ENCODE data around the gene NFATC4.

NFATC4 gene

DNA sequence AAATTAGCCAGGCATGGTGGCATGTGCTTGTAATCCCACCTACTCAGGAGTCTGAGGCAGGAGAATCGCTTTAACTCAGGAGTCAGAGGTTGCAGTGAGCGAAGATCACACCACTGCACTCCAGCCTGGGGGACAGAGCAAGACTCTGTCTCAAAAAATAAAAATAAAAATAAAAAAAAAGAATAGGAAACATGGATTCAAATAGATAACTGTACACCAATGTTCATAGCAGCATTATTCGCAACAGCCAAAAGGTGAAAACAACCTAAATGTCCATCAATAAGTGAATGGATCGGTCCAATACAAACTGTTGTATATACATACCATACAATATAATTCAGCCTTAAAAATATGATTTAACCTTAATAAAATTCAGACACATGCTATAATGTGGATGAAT, 25.1 kb upstream of the NFATC4 start:
- TF ChIP-seq, protein P1, sequence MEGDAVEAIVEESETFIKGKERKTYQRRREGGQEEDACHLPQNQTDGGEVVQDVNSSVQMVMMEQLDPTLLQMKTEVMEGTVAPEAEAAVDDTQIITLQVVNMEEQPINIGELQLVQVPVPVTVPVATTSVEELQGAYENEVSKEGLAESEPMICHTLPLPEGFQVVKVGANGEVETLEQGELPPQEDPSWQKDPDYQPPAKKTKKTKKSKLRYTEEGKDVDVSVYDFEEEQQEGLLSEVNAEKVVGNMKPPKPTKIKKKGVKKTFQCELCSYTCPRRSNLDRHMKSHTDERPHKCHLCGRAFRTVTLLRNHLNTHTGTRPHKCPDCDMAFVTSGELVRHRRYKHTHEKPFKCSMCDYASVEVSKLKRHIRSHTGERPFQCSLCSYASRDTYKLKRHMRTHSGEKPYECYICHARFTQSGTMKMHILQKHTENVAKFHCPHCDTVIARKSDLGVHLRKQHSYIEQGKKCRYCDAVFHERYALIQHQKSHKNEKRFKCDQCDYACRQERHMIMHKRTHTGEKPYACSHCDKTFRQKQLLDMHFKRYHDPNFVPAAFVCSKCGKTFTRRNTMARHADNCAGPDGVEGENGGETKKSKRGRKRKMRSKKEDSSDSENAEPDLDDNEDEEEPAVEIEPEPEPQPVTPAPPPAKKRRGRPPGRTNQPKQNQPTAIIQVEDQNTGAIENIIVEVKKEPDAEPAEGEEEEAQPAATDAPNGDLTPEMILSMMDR (IDR thresholded peaks at IDR 0.05; ENCODE audit: insufficient read depth, low read length, missing control alignments): no peak
- POLR2A ChIA-PET: no interaction called here
- CTCF ChIA-PET: interaction anchor here (0.8 to 27.8 kb wide), 7 partner anchors 7 to 93 kb away, joined by 3 to 1633 read pairs (median 20); partner anchors contain the start of genes ADCY4, CBLN3, KHNYN and SDR39U1
- no peak for DNase-seq (ENCODE audit: low read depth, low spot score)
- no peak overlapping the region for H3K4me3 ChIP-seq (ENCODE audit: low read depth, low read length)

DNA sequence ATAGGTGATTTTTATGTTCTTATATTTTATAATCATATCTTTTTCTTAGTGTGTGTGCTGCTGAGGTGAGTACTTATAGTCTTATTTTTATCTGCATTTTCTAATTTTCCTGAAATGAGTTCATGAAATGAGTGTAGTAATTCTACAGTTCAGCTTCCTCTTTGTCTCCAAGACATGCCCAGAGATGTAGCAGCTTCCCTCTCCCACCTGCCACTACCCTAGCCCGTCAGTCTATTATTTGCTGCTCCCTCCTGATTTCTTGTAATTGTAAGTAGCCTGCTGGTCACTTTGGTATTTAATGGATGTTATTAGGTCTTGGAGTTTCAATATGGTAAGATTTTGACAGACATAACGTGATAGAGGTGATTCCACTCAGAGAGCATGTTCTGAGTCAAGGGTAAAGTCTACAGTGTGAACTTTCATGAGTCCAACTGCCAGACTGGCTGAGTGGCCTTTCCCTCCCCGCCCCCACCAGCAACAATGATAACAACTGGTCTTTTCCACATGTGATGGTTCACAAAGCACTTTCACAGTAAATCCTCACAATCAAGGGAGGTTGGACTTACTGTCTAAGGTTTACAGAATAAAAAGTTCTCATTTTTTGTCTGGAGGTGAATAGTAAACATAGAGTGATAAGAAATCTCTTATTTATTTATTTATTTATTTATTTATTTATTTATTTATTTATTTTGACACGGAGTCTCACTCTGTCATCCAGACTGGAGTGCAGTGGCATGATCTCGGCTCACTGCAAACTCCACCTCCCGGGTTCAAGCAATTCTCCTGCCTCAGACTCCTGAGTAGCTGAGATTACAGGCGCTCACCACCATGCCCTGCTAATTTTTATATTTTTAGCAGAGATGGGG, 24.0 kb upstream of the NFATC4 start:
- ChIA-PET CTCF (interaction anchor here (0.7 to 5.7 kb wide), 7 partner anchors 8 to 97 kb away, joined by 3 to 101 read pairs (median 5); partner anchors contain the start of genes ADCY4, CBLN3 and KHNYN), POLR2A (interaction anchor here (1.2 kb wide), 1 partner anchor 86 kb away, joined by 3 read pairs; the partner anchor contains the start of genes CBLN3 and KHNYN)
- H3K4me3 ChIP-seq (ENCODE audit: low read depth, low read length): no peak overlapping the region
- TF ChIP-seq, protein P1 (IDR thresholded peaks at IDR 0.05; ENCODE audit: insufficient read depth, low read length, missing control alignments): no peak
- DNase-seq (ENCODE audit: low read depth, low spot score): no peak

DNA sequence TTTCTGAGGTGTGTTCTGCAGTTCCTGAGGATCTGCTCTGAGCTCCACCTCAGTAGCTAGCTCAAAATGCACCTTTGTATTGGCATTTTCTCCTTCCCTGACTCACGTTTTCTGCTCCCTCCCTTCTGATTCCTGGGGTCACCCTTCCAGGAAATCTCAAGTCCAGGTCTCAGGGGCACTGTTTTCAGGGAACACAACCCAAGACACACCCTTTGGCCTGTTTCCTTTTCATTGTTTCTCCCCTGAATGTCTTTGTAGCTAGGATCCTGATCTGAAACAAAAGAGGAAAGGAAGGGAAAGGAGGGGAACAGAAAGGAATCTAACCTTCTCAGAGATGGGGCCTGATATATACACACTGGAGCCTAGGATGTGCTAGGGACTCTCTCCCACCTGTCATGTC, 20.9 kb upstream of the NFATC4 start:
- POLR2A ChIA-PET: no interaction called here

DNA sequence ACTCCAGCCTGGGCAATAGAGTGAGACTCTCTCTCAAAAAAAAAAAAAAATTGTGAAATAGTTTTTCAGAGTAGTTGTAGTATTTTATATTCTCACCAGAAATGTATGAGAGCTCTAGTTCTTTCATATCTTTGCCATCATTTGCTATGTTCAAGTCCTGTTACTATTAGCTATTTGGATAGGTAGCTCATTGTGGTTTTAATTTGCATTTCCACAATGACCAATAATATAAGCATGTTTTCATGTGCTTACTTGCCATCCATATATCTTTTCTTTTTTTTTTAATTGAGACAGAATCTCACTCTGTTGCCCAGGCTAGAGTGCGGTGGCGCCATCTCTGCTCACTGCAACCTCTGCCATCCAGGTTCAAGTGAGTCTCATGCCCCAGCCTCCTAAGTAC, 19.8 kb upstream of the NFATC4 start:
- no peak for DNase-seq (ENCODE audit: low read depth, low spot score)
- CTCF ChIA-PET: interaction anchor here (0.6 to 5.7 kb wide), 14 partner anchors 11 to 90 kb away, joined by 3 to 101 read pairs (median 4); partner anchors contain the start of genes ADCY4, CBLN3, CIDEB and KHNYN
- POLR2A ChIA-PET: no interaction called here

More for the DNA sequence above, 20.9 kb upstream of the NFATC4 start:
- CTCF ChIA-PET: interaction anchor here (0.8 to 5.7 kb wide), 13 partner anchors 11 to 90 kb away, joined by 3 to 101 read pairs (median 5); partner anchors contain the start of genes ADCY4, CBLN3, CIDEB and KHNYN
- no peak overlapping the region for H3K4me3 ChIP-seq (ENCODE audit: low read depth, low read length)
- TF ChIP-seq, protein P1 (IDR thresholded peaks at IDR 0.05; ENCODE audit: insufficient read depth, low read length, missing control alignments): no peak
- DNase-seq (ENCODE audit: low read depth, low spot score): no peak

DNA sequence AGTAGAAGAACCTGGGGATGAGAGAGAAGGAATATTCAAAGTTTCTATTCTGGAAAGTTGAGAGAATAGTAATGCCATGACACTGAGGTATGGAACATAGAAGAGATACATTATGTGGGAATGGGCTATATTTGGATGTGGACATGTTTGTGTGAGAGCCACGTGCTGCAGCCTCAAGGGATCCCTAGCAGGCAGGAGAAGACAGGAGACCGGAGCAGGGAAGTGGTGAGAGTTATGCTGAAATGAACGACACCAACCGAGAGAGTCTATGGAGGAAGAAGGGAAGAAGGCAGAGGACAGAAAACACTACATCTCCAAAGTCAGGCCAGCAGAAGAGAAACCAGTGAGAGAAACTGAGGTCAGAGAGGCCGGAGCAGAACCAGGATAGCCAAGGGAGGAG, 18.2 kb upstream of the NFATC4 start:
- ChIA-PET CTCF (interaction anchor here (0.7 to 3.9 kb wide), 5 partner anchors 11 to 86 kb away, joined by 3 to 31 read pairs (median 6); partner anchors contain the start of genes CBLN3 and KHNYN), POLR2A (no interaction called here)
- H3K4me3 ChIP-seq (ENCODE audit: low read depth, low read length): no peak overlapping the region
- TF ChIP-seq, protein P1 (IDR thresholded peaks at IDR 0.05; ENCODE audit: insufficient read depth, low read length, missing control alignments): no peak
- no peak for DNase-seq (ENCODE audit: low read depth, low spot score)

More for the DNA sequence above, 19.8 kb upstream of the NFATC4 start:
- TF ChIP-seq, protein P1 (IDR thresholded peaks at IDR 0.05; ENCODE audit: insufficient read depth, low read length, missing control alignments): no peak
- H3K4me3 ChIP-seq (ENCODE audit: low read depth, low read length): no peak overlapping the region

DNA sequence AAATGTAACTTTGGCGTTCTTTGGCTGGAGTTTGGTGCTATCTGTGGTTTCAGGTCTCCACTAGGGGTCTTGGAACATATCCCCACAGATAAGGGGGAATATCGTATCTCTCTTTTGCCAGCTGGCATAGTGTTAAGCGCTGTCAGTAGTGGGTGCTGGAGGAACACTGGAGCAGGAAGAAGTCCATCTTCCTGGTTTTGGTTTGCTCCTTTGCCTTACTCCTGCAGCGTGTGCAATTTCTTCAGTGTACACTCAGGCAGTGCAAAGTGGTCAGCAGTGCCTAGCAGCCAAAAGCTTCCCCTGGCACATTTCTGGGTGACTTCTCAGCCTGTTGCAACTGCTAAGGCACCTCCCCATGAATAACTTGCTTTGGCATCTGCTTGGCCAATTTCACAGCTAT, 16.5 kb upstream of the NFATC4 start:
- ChIA-PET CTCF (interaction anchor here (1.0 to 3.9 kb wide), 11 partner anchors 10 to 90 kb away, joined by 3 to 41 read pairs (median 5); partner anchors contain the start of genes ADCY4, CBLN3, KHNYN and NYNRIN), POLR2A (interaction anchor here (1.1 to 1.2 kb wide), 2 partner anchors 15 to 89 kb away, joined by 3 to 4 read pairs; no protein-coding TSS in a partner anchor)
- no peak overlapping the region for H3K4me3 ChIP-seq (ENCODE audit: low read depth, low read length)
- DNase-seq (ENCODE audit: low read depth, low spot score): no peak
- TF ChIP-seq, protein P1 (IDR thresholded peaks at IDR 0.05; ENCODE audit: insufficient read depth, low read length, missing control alignments): no peak

Measured in AG04449 (cell line).